Measurements from ENCODE around the gene TIMM10.
A peak's percentile ranks its signal among the peaks of the same experiment; 100 is the strongest.

TIMM10 gene

GRCh38 chr11:57530596-57531507 lies at the start of gene TIMM10:
Gene TIMM10 (minus strand): TSS chr11:57530754. CDS start chr11:57530189, 565 bp downstream.
- peak; percentile 100 for DNase-seq (ENCODE audit: low spot score)

GRCh38 chr11:57574061-57574460 lies 43.5 kb upstream of the TIMM10 start:
- DNase-seq (ENCODE audit: low spot score) = no peak

- DNase-seq (ENCODE audit: low spot score) = no peak
These were observed 41.1 kb upstream of the TIMM10 start for GRCh38 chr11:57571606-57572005.

- peak; percentile 85 for DNase-seq (ENCODE audit: low spot score)
These were observed 37.8 kb upstream of the TIMM10 start for GRCh38 chr11:57568330-57568766.

GRCh38 chr11:57567515-57568329 lies 37.2 kb upstream of the TIMM10 start, which contains the start of gene UBE2L6:
Gene UBE2L6 (minus strand): TSS chr11:57567672. CDS start chr11:57567611, 61 bp downstream.
- DNase-seq (ENCODE audit: low spot score) = peak; percentile 45

- no peak for DNase-seq (ENCODE audit: low spot score)
These were observed 36.5 kb upstream of the TIMM10 start for GRCh38 chr11:57566905-57567514.

GRCh38 chr11:57566005-57566904 lies 35.7 kb upstream of the TIMM10 start:
- peak; percentile 58 for DNase-seq (ENCODE audit: low spot score)

GRCh38 chr11:57562596-57562995 lies 32.0 kb upstream of the TIMM10 start:
- DNase-seq (ENCODE audit: low spot score) = peak; percentile 39

GRCh38 chr11:57560146-57560545 lies 29.6 kb upstream of the TIMM10 start:
- no peak for DNase-seq (ENCODE audit: low spot score)

- DNase-seq (ENCODE audit: low spot score) = no peak
These were observed 25.5 kb upstream of the TIMM10 start for GRCh38 chr11:57556041-57556440.

GRCh38 chr11:57555393-57555792 lies 24.8 kb upstream of the TIMM10 start:
- no peak for DNase-seq (ENCODE audit: low spot score)

GRCh38 chr11:57552479-57552878 lies 21.9 kb upstream of the TIMM10 start:
- no peak for DNase-seq (ENCODE audit: low spot score)

GRCh38 chr11:57551941-57552340 lies 21.4 kb upstream of the TIMM10 start:
- DNase-seq (ENCODE audit: low spot score) = no peak

- DNase-seq (ENCODE audit: low spot score) = no peak
These were observed 19.4 kb upstream of the TIMM10 start for GRCh38 chr11:57549983-57550382.

GRCh38 chr11:57547854-57548377 lies 17.4 kb upstream of the TIMM10 start:
- no peak for DNase-seq (ENCODE audit: low spot score)

GRCh38 chr11:57546869-57547475 lies 16.4 kb upstream of the TIMM10 start:
- peak; percentile 20 for DNase-seq (ENCODE audit: low spot score)

- no peak for DNase-seq (ENCODE audit: low spot score)
These were observed 15.9 kb upstream of the TIMM10 start for GRCh38 chr11:57546451-57546850.

- DNase-seq (ENCODE audit: low spot score) = no peak
These were observed 15.3 kb upstream of the TIMM10 start for GRCh38 chr11:57545883-57546282.

GRCh38 chr11:57544566-57544965 lies 14.0 kb upstream of the TIMM10 start:
- DNase-seq (ENCODE audit: low spot score) = no peak

- no peak for DNase-seq (ENCODE audit: low spot score)
These were observed 13.0 kb upstream of the TIMM10 start for GRCh38 chr11:57543593-57543992.

Measured in cerebellar cortex (tissue), 1 donor.